Measurements from ENCODE around the gene FSCN2. TPM values are rescaled to one million over a fixed set of nuclear protein-coding genes. Genes with fewer than 3 reads are reported as not detected.

The FSCN2 gene
- total RNA-seq, 1 experiment from 2014 or later = 0.31 TPM

- 0 out of 2 replicates have a peak, but pooled peaks have one; percentile 17 for TF ChIP-seq KAT7 (CRISPR knock-in tag; IDR thresholded peaks at IDR 0.05; ENCODE audit: borderline replicate concordance)
- TF ChIP-seq ZNF671 (CRISPR knock-in tag; IDR thresholded peaks at IDR 0.05) = peak; percentile 26; the same call in 1 of the 2 replicates
- peak; percentile 77; the same call in 1 of the 2 replicates for TF ChIP-seq ZNF532 (CRISPR knock-in tag; IDR thresholded peaks at IDR 0.05; ENCODE audit: borderline replicate concordance)
- no peak for TF ChIP-seq NFE2L1 (CRISPR knock-in tag; IDR thresholded peaks at IDR 0.05)
- TF ChIP-seq JAZF1 (CRISPR knock-in tag; IDR thresholded peaks at IDR 0.05) = no peak
- TF ChIP-seq ERG (CRISPR knock-in tag; IDR thresholded peaks at IDR 0.05) = peak; percentile 86
- no peak for TF ChIP-seq GRHL2 (CRISPR knock-in tag; IDR thresholded peaks at IDR 0.05; ENCODE audit: insufficient replicate concordance, severe bottlenecking)
- no peak for TF ChIP-seq ZSCAN18 (CRISPR knock-in tag; IDR thresholded peaks at IDR 0.05)
- TF ChIP-seq AFF4 (CRISPR knock-in tag; IDR thresholded peaks at IDR 0.05; ENCODE audit: borderline replicate concordance) = no peak
- no peak for TF ChIP-seq ZNF317 (CRISPR knock-in tag; IDR thresholded peaks at IDR 0.05; ENCODE audit: borderline replicate concordance, low read depth)
- peak; percentile 79; the same call in 1 of the 2 replicates for TF ChIP-seq ZNF425 (CRISPR knock-in tag; conservative IDR thresholded peaks at IDR 0.05)
- TF ChIP-seq FOXP1 (CRISPR knock-in tag; IDR thresholded peaks at IDR 0.05; ENCODE audit: borderline replicate concordance) = no peak
- TF ChIP-seq NR1H2 (CRISPR knock-in tag; IDR thresholded peaks at IDR 0.05) = no peak
- TF ChIP-seq E2F4 (CRISPR knock-in tag; IDR thresholded peaks at IDR 0.05; ENCODE audit: borderline replicate concordance, low read depth) = no peak
- no peak for TF ChIP-seq RELA (CRISPR knock-in tag; IDR thresholded peaks at IDR 0.05; ENCODE audit: borderline replicate concordance)
- TF ChIP-seq CBFB (CRISPR knock-in tag; IDR thresholded peaks at IDR 0.05; ENCODE audit: low read depth) = no peak
- TF ChIP-seq CTCF (IDR thresholded peaks at IDR 0.05) = no peak
Observed at GRCh38 chr17:81508639-81509206, 19.5 kb upstream of the FSCN2 start (continued).
